Measurements from ENCODE around the gene TMC5. TPM values are rescaled to one million over a fixed set of nuclear protein-coding genes. Genes with fewer than 3 reads are reported as not detected.

The TMC5 gene
- total RNA-seq, 4 donors from 2014 or later: 0.29 to 4.0 (median 1.4) TPM

- H3K4me3 ChIP-seq (replicated peaks in 1 of 3): no peak overlapping the region
- no peak for TF ChIP-seq POLR2A (IDR thresholded peaks at IDR 0.05)
- no peak overlapping the region for H3K27ac ChIP-seq
- DNase-seq: no peak
- no peaks in the 10 kb centered on the region for H3K4me1 ChIP-seq
- intact Hi-C loops (cut with DNase I): no loop called here
- no peaks in the 10 kb centered on the region for H3K9me3 ChIP-seq
- WGBS, 2 donors: 64 to 77% methylated on average over 3 of the region's 3 CpGs
- H3K27me3 ChIP-seq: no peaks in the 10 kb centered on the region
- H3K36me3 ChIP-seq: peaks cover 18 to 22% of the 10 kb centered on the region in 2 donors
These were observed 81.8 kb downstream of the TMC5 start for GRCh38 chr16:19499481-19499880.

GRCh38 chr16:19502395-19503131, 84.9 kb downstream of the TMC5 start:
- Histone ChIP-seq H3K9me3 (no peaks in the 10 kb centered on the region), H3K27me3 (no peaks in the 10 kb centered on the region), H3K4me1 (peaks cover 14 to 17% of the 10 kb centered on the region in 2 donors), H3K36me3 (peaks cover 18 to 24% of the 10 kb centered on the region in 2 donors), H3K4me3 (replicated peaks in 1 of 3) (no peak overlapping the region), H3K27ac (no peak overlapping the region)
- 93 to 95% methylated on average over 3 of the region's 3 CpGs for WGBS, 2 donors
- DNase-seq: peak; percentile 74 to 86
- TF ChIP-seq CTCF (IDR thresholded peaks at IDR 0.05) (peak; percentile 53 to 78 (median 66)), POLR2A (IDR thresholded peaks at IDR 0.05) (no peak)
- intact Hi-C loops (cut with DNase I): loop anchor here (5.0 to 10.0 kb wide), 3 partner anchors 110 to 418 kb away; partner anchors contain the start of gene SYT17

- H3K36me3 ChIP-seq: peaks cover 18 to 24% of the 10 kb centered on the region in 2 donors
- 96 to 97% methylated on average over 5 of the region's 5 CpGs for WGBS, 2 donors
- no peak for TF ChIP-seq POLR2A (IDR thresholded peaks at IDR 0.05)
- no peak for TF ChIP-seq CTCF (IDR thresholded peaks at IDR 0.05)
- H3K4me1 ChIP-seq: peaks cover 14 to 17% of the 10 kb centered on the region in 2 donors
- DNase-seq: no peak
- no peak overlapping the region for H3K4me3 ChIP-seq (replicated peaks in 1 of 3)
- H3K27ac ChIP-seq: no peak overlapping the region
- no peaks in the 10 kb centered on the region for H3K9me3 ChIP-seq
- H3K27me3 ChIP-seq: no peaks in the 10 kb centered on the region
- intact Hi-C loops (cut with DNase I): loop anchor here (5.0 to 10.0 kb wide), 3 partner anchors 111 to 419 kb away; partner anchors contain the start of gene SYT17
These were observed 85.9 kb downstream of the TMC5 start for GRCh38 chr16:19503461-19504075.

GRCh38 chr16:19505600-19506303, 88.1 kb downstream of the TMC5 start:
- Histone ChIP-seq H3K27me3 (no peaks in the 10 kb centered on the region), H3K9me3 (no peaks in the 10 kb centered on the region), H3K4me3 (replicated peaks in 1 of 3) (no peak overlapping the region), H3K36me3 (peaks cover 18 to 29% of the 10 kb centered on the region in 2 donors), H3K27ac (peak overlapping the region; percentile 30 to 66 (median 61)), H3K4me1 (peaks cover 14 to 17% of the 10 kb centered on the region in 2 donors)
- TF ChIP-seq POLR2A (IDR thresholded peaks at IDR 0.05): no peak
- no peak for TF ChIP-seq CTCF (IDR thresholded peaks at IDR 0.05)
- WGBS, 2 donors: 46 to 49% methylated on average over 5 of the region's 5 CpGs
- intact Hi-C loops (cut with DNase I): loop anchor here (10.0 kb wide), 2 partner anchors 341 to 421 kb away; partner anchors contain the start of gene SYT17
- peak; percentile 56 to 60 for DNase-seq

- intact Hi-C loops (cut with DNase I): loop anchor here (10.0 kb wide), 2 partner anchors 342 to 422 kb away; partner anchors contain the start of gene SYT17
- Histone ChIP-seq H3K4me3 (replicated peaks in 1 of 3) (no peak overlapping the region), H3K9me3 (no peaks in the 10 kb centered on the region), H3K36me3 (peaks cover 10 to 23% of the 10 kb centered on the region in 2 donors), H3K27ac (peak overlapping the region in 2 of 3 donors; percentile 61 to 66), H3K27me3 (no peaks in the 10 kb centered on the region), H3K4me1 (peaks cover 14 to 17% of the 10 kb centered on the region in 2 donors)
- DNase-seq: no peak
- 98% methylated on average over 4 of the region's 4 CpGs for WGBS, 2 donors
- TF ChIP-seq POLR2A (IDR thresholded peaks at IDR 0.05) (no peak), CTCF (IDR thresholded peaks at IDR 0.05) (no peak)
These were observed 89.3 kb downstream of the TMC5 start for GRCh38 chr16:19506965-19507364.

Measured in thyroid gland (tissue), 4 donors.